Left kidney (tissue), 2 donors: ENCODE measurements around the gene EZR. TPM values are rescaled to one million over a fixed set of nuclear protein-coding genes. Genes with fewer than 3 reads are reported as not detected.

Source experiments
- DNase-seq: peaks from one replicate; pipeline ENCODE4 v3.0.0-alpha.2; 2013
- polyA plus RNA-seq: library from polyadenylated mRNA; unstranded; fragments of 120-200 nt; gene quantifications from one replicate; pipeline ENCODE4 v1.2.1, GENCODE V29; 2013; ENCODE audit not compliant: insufficient read length

The EZR gene
- polyA plus RNA-seq, 1 donor = 249 TPM

DNA sequence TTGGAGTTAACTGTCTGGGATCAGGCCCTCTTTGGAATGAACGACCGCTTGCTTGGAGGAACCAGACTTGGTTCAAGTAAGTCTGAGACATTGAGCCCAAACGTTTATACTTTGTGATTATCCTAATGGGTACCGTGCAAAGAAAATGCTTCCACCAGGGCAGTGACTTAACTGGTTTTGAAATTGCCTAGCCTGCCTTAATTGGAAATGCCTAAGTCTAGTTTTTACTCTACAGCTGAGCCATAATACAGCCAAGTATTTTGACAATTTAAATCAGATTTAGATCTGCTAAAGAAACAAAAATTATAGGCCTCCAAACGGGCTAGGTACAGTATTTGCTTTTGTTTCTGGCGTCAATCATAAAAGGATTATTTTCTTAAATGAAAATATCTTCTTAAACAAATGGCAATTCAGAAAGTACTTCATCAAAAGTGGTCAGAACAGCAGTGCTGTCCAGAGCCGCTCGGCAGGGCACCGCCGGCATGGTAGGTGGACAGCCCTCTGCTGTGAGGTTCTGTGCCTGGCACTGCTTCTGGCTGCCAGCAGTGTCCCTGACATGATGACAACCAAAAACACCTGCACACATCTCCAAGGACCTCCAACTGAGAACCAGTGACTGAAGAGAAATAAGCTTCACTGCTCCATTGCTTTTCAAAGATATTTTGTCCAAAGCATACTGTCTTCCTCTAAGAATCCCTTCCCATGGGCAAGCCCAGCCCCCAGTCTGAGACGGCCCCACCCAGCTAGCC lies 55.6 kb downstream of the EZR start:
- no peak for DNase-seq

GRCh38 chr6:158762787-158763433 lies 56.3 kb downstream of the EZR start:
- no peak for DNase-seq

DNA sequence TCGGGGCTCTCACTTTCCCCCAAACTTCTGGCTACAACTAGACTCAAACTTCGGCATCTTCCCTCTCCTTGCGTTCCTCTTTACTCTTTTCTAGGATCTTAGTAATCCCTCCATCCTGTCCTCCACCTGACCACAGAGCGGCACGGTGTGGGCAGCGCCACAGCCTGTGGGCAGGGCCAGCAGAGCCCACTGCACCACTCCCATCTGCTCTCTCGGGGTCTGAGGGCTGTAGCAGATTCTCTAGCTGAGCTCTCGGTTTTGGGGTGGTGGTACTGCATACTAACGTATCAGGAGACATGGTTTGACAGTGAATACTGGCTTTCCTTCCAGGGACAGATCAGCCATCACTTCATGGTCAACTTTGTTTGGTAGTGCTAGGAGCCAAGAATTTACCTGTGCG lies 57.4 kb downstream of the EZR start:
- no peak for DNase-seq

- DNase-seq = no peak
These were observed 58.4 kb downstream of the EZR start for GRCh38 chr6:158760618-158761250.

DNA sequence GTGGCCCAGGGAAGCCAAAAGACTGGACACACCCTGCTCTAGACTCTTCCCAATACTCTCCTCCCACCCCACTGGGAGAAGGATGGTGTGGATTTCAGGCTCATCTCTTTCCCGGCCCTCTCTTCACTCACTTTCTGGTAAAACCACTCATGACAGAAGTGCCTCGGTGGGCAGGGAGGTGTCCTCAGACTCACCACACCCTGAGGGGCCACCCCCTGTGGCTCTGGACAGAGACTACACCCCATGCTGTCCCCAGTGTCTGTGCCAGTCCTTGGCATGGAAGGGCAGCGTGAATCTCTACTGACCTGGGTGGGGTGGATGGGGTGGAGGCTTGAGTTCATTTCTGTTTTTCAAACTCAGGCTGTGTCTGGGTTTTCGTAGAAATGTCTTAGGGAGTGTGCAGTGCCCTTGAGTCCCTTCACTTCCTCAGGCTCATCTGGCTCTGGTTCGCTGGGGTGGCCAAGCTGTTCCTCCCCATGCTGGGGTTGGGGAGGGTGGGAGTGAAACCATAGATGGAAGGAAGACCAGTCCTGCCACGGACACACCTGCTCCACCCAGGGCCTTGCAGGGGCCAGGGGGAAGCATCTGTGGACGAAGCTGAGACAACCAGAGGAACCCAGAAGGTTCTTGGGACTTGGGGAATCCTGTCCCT lies 59.1 kb downstream of the EZR start:
- no peak for DNase-seq

- DNase-seq = no peak
These were observed 60.2 kb downstream of the EZR start for GRCh38 chr6:158758941-158759479.

- peak; percentile 76 for DNase-seq
These were observed 60.7 kb downstream of the EZR start for GRCh38 chr6:158758451-158758860.

DNA sequence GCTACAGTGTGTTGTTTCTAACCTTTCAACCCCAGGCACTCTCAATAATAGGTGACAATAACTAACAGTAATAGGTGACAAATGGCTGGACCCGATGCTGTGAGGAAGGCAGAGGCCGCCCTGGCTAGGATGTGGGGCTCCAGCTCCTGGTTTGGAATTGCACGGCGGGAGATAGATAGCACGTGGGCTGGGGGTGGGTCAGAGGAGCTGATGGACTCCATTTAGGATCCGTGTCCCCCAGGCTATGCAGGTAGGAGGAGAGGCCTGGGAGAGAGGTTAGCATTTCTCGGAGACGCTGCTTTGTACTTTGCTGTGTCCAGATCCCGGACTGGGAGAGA lies 61.4 kb downstream of the EZR start:
- no peak for DNase-seq

- no peak for DNase-seq
These were observed 62.0 kb downstream of the EZR start for GRCh38 chr6:158756977-158757752.

DNA sequence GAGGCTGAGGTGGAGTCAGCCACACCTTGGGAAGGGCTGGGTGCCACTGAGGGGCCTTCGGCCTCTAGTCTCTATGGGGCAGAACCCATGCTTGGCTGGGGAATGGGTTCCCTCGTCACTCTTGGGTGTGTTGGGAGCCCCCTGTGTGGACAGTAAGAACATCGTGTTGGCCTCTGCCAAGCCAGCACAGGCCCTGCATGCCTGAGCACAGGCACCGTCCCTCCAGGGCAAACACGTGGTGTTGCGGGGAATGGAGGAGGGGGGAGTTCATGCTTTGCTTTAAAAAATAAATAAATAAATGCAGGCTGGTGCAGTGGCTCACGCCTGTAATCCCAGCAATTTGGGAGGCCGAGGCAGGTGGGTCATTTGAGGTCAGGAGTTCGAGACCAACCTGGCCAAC lies 63.0 kb downstream of the EZR start:
- no peak for DNase-seq

GRCh38 chr6:158755636-158756035 lies 63.5 kb downstream of the EZR start:
- DNase-seq = no peak

DNA sequence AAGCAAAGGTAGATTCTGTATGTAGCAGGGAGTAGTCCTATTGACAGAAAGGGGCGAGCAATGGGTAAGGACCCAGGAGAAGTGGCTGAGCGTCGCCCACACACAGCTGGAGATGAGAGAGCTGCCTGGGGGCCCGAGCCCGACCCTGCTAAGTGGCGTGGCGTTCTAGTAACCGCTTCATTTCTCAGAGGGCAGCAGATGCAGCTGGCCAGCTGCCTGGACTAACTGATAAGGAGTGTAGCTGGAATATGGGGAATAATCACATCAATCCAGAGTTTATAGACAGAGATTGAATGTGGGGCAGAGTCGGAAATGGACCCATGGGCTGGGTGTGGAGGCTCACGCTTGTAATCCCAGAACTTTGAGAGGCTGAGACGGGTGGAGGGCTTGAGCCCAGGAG lies 64.4 kb downstream of the EZR start:
- DNase-seq = no peak

- no peak for DNase-seq
These were observed 65.4 kb downstream of the EZR start for GRCh38 chr6:158753811-158754210.

DNA sequence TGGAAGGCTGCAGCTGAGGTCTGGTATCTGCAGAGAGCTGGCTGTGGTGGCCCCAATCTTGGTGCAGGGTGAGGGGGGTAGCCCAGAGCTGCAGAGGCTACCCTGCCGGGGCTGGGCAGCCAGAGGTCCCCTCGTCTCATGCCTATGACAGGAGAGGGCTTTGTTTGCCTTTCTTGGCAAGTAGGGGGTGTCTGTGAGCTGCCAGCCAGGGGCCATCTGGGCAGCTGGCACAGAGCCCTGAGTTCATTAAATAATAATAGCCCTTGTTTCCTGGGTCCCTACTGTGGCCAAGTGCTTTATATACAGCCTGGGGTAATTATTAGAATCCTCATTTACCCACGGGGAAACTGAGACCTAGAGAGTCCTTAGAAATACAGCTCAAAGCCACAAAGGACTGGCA lies 66.6 kb downstream of the EZR start:
- no peak for DNase-seq

DNA sequence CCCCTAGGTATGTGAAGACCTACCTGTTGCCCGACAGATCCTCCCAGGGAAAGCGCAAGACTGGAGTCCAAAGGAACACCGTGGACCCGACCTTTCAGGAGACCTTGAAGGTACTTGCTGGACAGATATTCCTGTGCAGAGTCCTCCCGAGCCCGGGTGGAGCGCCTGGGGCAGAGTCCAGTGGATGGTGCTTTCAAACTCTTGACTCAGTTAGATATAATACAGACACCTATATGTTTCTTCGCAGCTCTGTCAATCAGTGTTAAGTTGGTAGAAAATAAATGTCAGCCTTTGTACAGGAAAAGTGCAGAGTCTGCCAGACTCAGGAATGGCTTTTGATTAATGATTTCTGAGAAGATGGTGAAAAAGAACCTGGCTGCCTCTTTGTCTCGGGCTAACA lies 67.2 kb downstream of the EZR start:
- no peak for DNase-seq

DNA sequence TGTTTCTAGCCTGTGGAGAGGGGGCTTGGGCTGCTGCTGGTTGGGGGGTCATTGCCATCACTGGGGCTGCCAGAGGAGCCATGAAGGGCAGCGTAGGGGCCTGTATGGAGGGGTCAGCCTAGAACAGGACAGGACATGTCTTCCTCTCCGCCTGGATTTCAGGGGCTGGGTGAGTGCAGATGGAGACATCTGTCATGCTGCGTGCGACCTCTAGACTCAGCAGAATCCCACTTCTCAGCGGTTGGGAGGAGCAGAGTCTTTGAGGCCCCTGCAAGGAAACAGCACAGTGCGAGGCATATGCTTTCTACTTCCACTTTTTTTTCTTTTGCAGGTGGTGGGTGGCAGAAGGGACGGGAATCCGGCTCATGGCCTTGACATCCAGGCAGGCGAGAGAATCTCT lies 67.9 kb downstream of the EZR start:
- no peak for DNase-seq

DNA sequence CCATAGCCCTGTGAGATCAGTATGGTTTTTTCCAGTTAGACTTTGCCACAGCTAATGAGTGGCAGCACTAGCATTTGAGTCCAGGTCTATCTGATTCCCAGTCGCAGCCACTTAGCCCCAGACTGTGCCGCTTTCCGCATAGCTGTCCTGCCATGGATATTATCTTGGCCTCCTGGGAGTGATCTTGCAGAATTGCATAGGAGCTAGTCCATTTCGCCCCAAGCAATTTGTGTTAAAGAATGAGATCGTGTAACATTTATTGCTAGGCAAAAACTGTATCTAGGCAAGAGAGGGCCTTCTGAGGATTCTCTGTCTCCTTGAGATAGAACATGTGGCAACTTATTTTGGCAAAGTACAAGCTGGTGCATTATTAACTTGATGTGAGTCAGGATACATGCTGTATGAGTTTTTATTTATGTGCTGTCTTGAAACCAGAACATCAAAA lies 74.2 kb downstream of the EZR start:
- DNase-seq = no peak

- DNase-seq = no peak
These were observed 76.0 kb downstream of the EZR start for GRCh38 chr6:158743033-158743651.

DNA sequence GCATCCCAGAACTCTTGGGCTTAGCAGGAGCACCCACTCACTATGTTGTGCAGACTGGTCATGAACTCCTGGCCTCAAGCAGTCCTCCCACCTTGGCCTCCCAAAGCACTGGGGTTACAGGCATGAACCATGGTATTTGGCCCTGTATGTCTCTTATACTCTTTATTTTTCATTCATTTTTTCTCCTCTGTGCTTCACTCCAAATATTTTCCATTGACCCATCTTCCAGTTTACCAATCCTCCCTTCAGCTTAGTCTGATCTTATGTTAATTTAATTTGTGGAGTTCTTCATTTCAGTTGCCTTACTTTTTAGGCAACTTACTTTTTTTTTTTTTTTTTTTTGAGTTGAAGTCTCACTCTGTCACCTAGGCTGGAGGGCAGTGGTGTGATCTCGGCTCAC lies 79.5 kb downstream of the EZR start:
- no peak for DNase-seq

DNA sequence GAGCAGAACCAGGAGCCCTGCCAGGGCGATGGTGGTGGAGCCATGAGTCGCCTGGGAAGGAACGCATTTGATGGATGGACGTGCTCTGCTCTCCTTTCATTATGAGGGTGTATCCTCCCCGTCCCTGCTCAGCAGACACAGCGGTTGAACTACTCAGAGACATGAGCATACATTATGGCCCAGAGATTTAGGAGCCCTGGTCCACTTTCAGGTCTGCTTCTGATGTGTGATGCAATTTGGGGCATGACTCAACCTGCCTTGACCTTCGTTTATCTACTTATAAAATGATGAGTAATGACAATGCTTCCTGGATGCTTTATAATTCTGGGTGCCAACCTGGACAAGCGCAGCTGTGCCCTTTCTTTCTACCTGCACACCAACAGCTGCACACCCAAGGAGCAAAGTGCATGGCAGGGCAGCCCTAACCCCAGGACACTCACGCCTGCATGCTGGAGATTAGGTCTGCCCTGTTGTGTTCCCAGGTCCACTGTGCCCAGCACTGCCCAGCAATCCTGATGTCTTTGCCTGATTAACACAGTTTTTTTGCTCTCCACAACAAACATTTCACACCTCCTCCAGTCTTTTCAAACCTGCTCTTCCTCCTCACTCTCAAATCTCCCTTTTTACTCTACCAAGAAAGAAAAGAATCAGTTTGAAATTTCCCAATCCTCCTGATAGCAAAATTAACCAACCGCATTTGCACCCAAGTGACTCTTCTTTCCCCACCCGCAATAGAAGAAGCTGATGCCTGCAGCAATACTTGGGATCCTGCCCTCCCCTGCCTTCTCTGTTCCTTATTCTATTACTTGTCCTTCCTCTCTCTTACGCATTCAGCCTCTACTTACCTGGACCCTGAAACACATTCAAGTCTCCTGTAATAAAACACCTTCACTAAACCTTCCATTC lies 81.2 kb downstream of the EZR start:
- DNase-seq = no peak
